Iris pigment epithelial cell (primary cell): ENCODE results near the gene ASCC3.
"Not testable (repeated sequence)": the region's sequence is repeated elsewhere in the genome, so short reads cannot be mapped to it uniquely, and the experiment has no call there.

Source experiments
- DNase-seq: peaks from one replicate; pipeline ENCODE4 v3.0.0-alpha.2; 2011; ENCODE audit warnings: low read depth

ASCC3 gene

GRCh38 chr6:100889351-100889750, 8.2 kb upstream of the ASCC3 start:
- DNase-seq = no peak

- peak; percentile 77 for DNase-seq
Measured at GRCh38 chr6:100886076-100886475, 4.9 kb upstream of the ASCC3 start.

GRCh38 chr6:100883347-100883746, 2.2 kb upstream of the ASCC3 start:
- DNase-seq = no peak

- no peak for DNase-seq
Measured at GRCh38 chr6:100881707-100882040, 545 bp upstream of the ASCC3 start.

GRCh38 chr6:100880149-100880852, 828 bp downstream of the ASCC3 start:
- peak; percentile 65 for DNase-seq

- no peak for DNase-seq
Measured at GRCh38 chr6:100879317-100879716, 1.8 kb downstream of the ASCC3 start.

- DNase-seq = no peak
Measured at GRCh38 chr6:100877851-100878250, 3.3 kb downstream of the ASCC3 start.

- no peak for DNase-seq
Measured at GRCh38 chr6:100876251-100876650, 4.9 kb downstream of the ASCC3 start.

- no peak for DNase-seq
Measured at GRCh38 chr6:100865525-100865924, 15.6 kb downstream of the ASCC3 start.

- no peak for DNase-seq
Measured at GRCh38 chr6:100862063-100862462, 19.1 kb downstream of the ASCC3 start.

GRCh38 chr6:100856146-100856545, 25.0 kb downstream of the ASCC3 start:
- no peak for DNase-seq

GRCh38 chr6:100851819-100852218, 29.3 kb downstream of the ASCC3 start:
- DNase-seq = no peak

- DNase-seq = no peak
Measured at GRCh38 chr6:100850174-100850573, 31.0 kb downstream of the ASCC3 start.

GRCh38 chr6:100846276-100846675, 34.9 kb downstream of the ASCC3 start:
- DNase-seq = no peak

GRCh38 chr6:100845676-100846075, 35.5 kb downstream of the ASCC3 start:
- no peak for DNase-seq

- DNase-seq = no peak
Measured at GRCh38 chr6:100839419-100839818, 41.7 kb downstream of the ASCC3 start.

GRCh38 chr6:100838011-100838410, 43.1 kb downstream of the ASCC3 start:
- no peak for DNase-seq

GRCh38 chr6:100833972-100834574, 47.1 kb downstream of the ASCC3 start:
- DNase-seq = no peak

GRCh38 chr6:100829077-100829595, 52.0 kb downstream of the ASCC3 start:
- not testable (repeated sequence) for DNase-seq

GRCh38 chr6:100823041-100823440, 58.1 kb downstream of the ASCC3 start:
- no peak for DNase-seq

GRCh38 chr6:100818066-100818465, 63.1 kb downstream of the ASCC3 start:
- DNase-seq = peak; percentile 48

GRCh38 chr6:100810015-100810414, 71.1 kb downstream of the ASCC3 start:
- DNase-seq = no peak

- DNase-seq = no peak
Measured at GRCh38 chr6:100809346-100809745, 71.8 kb downstream of the ASCC3 start.
